Measurements from ENCODE around the gene GLIS1. TPM values are rescaled to one million over a fixed set of nuclear protein-coding genes. Genes with fewer than 3 reads are reported as not detected.

GLIS1 gene
- total and polyA plus RNA-seq, 2 experiments from 2014 or later = 0.26 to 0.31 TPM

GRCh38 chr1:53580009-53580400 is 159.0 kb downstream of the GLIS1 start:
- H3K27ac ChIP-seq (ENCODE audit: low read depth) = no peak overlapping the region
- H3K4me3 ChIP-seq = no peak overlapping the region
- H3K27me3 ChIP-seq (ENCODE audit: insufficient read depth) = no peaks in the 10 kb centered on the region
- Mint-ChIP-seq H3K27ac (no peak overlapping the region), H3K4me3 (no peak overlapping the region), H3K9me3 (no peaks in the 10 kb centered on the region), H3K4me1 (peaks cover 26% of the 10 kb centered on the region), H3K27me3 (ENCODE audit: insufficient read depth, low read depth, poor library complexity) (peaks cover 14% of the 10 kb centered on the region), H3K36me3 (ENCODE audit: low read depth) (no peaks in the 10 kb centered on the region)
- H3F3A ChIP-seq (replicated peaks; ENCODE audit: low read depth) = no peaks in the 10 kb centered on the region
- H4K20me1 ChIP-seq (replicated peaks; ENCODE audit: insufficient read depth) = no peaks in the 10 kb centered on the region
- no peaks in the 10 kb centered on the region for H3K36me3 ChIP-seq (ENCODE audit: insufficient read depth)
- DNase-seq (ENCODE audit: low spot score) (no peak), ATAC-seq (no peak)
- no peaks in the 10 kb centered on the region for H3K9me2 ChIP-seq (ENCODE audit: insufficient read depth)
- H3K79me2 ChIP-seq (replicated peaks; ENCODE audit: insufficient read depth) = no peaks in the 10 kb centered on the region
- no peaks in the 10 kb centered on the region; the same call in 1 of the 2 replicates for H3K4me1 ChIP-seq (ENCODE audit: insufficient read depth)
- TF ChIP-seq NANOG (IDR thresholded peaks at IDR 0.05; ENCODE audit: borderline replicate concordance) (no peak), ETS1 (IDR thresholded peaks at IDR 0.05) (no peak), JUNB (IDR thresholded peaks at IDR 0.05; ENCODE audit: unreplicated experiment) (no peak), POLR2AphosphoS5 (IDR thresholded peaks at IDR 0.05; ENCODE audit: low read depth) (no peak), STAT1 (IDR thresholded peaks at IDR 0.05; ENCODE audit: unreplicated experiment) (no peak), EZH2 (IDR thresholded peaks at IDR 0.05; ENCODE audit: low read depth, unreplicated experiment) (no peak)
- H3K4me2 ChIP-seq = no peak overlapping the region
- H2AFZ ChIP-seq = no peak overlapping the region

GRCh38 chr1:53579221-53580008 is 159.5 kb downstream of the GLIS1 start:
- Mint-ChIP-seq H3K27ac (no peak overlapping the region), H3K27me3 (ENCODE audit: insufficient read depth, low read depth, poor library complexity) (peaks cover 14% of the 10 kb centered on the region), H3K36me3 (ENCODE audit: low read depth) (no peaks in the 10 kb centered on the region), H3K4me1 (peaks cover 20% of the 10 kb centered on the region), H3K4me3 (no peak overlapping the region), H3K9me3 (no peaks in the 10 kb centered on the region)
- Histone ChIP-seq H3K4me2 (no peak overlapping the region), H3K4me3 (no peak overlapping the region), H3K27me3 (ENCODE audit: insufficient read depth) (no peaks in the 10 kb centered on the region), H2AFZ (no peak overlapping the region), H3F3A (replicated peaks; ENCODE audit: low read depth) (no peaks in the 10 kb centered on the region), H3K9me2 (ENCODE audit: insufficient read depth) (no peaks in the 10 kb centered on the region), H3K4me1 (ENCODE audit: insufficient read depth) (no peaks in the 10 kb centered on the region; the same call in 1 of the 2 replicates), H3K79me2 (replicated peaks; ENCODE audit: insufficient read depth) (no peaks in the 10 kb centered on the region), H4K20me1 (replicated peaks; ENCODE audit: insufficient read depth) (no peaks in the 10 kb centered on the region), H3K36me3 (ENCODE audit: insufficient read depth) (no peaks in the 10 kb centered on the region), H3K27ac (ENCODE audit: low read depth) (no peak overlapping the region)
- DNase-seq (ENCODE audit: low spot score) (no peak), ATAC-seq (no peak)
- TF ChIP-seq EZH2phosphoT487 (IDR thresholded peaks at IDR 0.05; ENCODE audit: unreplicated experiment) (no peak), ETS1 (IDR thresholded peaks at IDR 0.05) (no peak), STAT1 (IDR thresholded peaks at IDR 0.05; ENCODE audit: unreplicated experiment) (no peak), ZNF462 (CRISPR knock-in tag; IDR thresholded peaks at IDR 0.05) (no peak)

Data from GM23338 (cell line).